HG03457 (cell line): ENCODE results near the gene SLC6A11.

ENCODE experiments used
- ATAC-seq: cut with Tn5 transposase; IDR thresholded peaks from one replicate; pipeline ENCODE4 v1.9.1; 2021; ENCODE audit warnings: moderate number of reproducible peaks; ENCODE audit not compliant: unreplicated experiment

SLC6A11 gene

DNA sequence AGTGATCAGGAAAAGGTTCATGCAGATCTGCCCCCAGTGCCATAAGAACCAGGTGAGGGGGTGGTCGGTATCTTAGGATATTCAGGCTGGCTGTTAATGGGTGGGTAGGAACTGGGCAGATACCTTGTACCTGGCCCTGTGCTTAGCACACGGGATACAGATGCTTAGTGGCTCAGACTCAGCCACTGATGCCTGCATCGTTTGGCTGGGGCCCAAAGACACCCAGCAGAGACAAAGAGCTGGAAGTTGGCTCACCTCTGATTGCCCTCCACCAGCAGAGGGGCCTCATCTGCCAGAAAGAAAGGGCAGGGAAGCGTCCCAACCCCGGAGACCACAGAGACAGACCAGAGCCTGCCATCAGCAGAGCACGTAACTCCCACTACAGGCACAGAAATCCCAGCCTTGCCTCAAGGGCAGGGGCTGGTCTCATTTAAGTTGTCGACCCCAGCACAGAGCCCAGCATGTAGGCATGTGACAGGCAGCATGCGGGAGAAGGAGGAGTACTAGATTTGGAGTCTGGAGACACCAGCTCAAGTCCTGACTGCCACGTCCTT lies 112.5 kb downstream of the SLC6A11 start:
- no peak for ATAC-seq

DNA sequence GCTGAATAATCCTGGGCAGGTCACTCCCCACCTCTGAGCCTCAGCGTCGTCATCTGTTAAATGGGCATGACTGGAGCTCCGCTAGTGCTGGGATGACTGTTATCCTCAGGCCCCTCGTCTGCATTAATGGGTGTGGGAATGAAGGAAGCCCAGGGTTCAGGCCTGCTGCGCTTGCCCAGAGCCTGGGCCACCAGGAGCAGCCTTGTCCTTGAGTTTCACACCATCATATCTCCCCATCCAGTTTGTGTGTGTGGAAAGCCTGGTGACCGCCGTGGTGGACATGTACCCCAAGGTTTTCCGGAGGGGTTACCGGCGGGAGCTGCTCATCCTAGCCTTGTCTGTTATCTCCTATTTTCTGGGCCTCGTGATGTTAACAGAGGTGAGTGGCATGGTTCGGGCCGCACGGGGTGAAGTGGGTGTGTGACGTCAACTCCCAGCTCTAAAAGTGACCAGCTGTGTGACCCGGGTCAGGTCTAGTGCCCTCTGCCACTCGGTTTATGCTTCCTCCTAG lies 113.0 kb downstream of the SLC6A11 start:
- no peak for ATAC-seq

DNA sequence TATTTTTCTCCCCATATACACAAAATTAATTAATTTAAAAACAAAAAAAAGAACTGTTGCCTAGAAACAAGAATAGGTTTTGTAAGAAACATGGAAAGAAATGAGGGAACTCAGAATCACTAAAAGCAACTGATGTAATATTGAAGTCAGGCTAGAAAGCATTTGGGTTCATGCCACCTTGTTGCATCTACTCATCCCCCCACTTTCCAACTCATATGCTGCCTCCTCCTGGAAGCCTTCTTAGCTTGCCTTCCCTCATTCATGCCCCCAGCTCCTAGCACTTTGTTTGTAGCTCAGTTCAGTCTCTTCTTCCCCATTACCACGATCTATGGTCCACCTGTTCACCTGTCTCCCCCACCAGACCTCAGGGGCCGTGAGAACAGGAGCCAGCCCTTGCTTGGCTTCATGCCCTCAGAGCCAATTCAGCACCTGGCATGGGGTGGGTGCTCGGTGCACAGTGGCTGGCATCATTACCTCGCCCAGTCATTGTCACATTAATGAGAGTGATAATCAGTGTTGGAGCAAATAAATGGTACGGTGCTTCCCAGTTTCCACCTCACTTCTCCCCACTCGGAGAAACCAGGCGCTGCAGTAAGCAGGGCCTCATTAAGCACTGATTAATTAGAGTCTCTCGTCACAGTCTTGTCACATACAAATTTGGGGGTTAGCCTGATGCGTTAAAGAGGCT lies 114.1 kb downstream of the SLC6A11 start:
- ATAC-seq, result no peak

DNA sequence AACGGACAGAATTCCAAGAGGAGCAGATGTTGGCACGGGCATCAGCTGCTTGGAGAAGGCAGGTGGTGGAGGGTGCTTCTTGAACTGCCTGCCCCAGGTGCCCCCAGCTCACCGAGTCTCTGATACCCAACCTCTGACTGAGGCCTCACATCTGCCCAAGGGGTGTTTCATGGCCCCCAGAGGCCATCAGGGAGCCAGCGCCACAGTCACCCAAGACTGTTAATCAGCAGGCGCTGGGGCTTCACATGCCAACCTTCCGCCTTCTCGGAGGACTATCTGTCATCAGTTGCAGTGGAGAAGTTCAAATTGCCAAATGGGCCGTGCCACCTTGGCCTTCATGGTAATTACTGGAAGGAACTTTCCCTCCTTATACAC lies 114.6 kb downstream of the SLC6A11 start:
- no peak for ATAC-seq

DNA sequence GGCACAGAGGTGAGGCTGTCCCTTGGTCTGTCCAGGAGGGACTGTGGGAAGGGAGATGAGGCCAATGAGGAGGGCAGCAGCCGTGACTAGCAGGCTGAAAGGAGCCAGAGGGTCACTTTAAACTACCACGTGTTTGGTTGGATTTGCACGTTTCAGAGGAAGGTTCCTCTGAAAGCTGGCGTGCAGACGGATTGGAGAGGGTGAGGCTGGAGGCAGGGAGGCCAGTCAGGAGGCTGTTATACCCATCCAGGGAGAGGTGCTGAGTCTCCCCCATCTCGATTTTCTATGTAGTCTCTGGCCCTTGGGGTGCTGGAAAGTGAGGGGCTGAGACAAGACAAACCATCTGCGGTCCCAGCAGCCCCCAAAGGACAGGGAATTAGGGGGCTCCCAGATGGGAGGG lies 116.6 kb downstream of the SLC6A11 start:
- no peak for ATAC-seq

DNA sequence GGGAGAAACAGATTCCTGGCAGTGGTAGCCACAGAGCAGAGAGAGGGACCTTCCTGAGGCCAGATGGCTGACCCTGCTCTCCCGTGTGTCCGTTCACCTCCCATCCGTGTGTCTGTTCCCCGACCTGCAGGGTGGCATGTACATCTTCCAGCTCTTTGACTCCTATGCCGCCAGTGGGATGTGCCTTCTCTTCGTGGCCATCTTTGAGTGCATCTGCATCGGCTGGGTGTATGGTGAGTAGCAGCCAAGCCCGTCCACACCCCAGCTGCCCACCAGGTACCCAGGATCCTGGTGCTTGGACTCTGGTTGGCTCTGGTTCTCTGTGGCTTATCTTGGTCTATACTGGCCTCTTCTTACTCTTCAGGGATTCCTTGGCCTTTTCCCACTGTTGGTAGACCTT lies 117.0 kb downstream of the SLC6A11 start:
- ATAC-seq, result no peak

DNA sequence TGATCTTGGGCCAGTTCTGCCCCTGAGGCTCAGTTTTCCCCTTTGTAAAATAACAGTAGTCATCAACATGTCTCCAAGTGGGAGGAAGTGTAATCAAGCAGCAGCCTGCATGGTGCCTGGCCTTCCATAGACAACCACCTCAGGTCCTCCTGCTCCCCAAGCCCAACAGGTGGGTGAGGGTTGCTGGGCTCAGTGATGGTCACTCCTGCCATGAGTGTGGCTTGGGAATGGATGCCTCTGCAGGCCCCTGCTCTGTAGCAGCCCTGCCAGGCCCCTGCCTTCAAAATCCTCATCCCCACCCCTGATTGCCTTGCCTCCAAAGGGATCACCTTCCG lies 117.4 kb downstream of the SLC6A11 start:
- no peak for ATAC-seq

DNA sequence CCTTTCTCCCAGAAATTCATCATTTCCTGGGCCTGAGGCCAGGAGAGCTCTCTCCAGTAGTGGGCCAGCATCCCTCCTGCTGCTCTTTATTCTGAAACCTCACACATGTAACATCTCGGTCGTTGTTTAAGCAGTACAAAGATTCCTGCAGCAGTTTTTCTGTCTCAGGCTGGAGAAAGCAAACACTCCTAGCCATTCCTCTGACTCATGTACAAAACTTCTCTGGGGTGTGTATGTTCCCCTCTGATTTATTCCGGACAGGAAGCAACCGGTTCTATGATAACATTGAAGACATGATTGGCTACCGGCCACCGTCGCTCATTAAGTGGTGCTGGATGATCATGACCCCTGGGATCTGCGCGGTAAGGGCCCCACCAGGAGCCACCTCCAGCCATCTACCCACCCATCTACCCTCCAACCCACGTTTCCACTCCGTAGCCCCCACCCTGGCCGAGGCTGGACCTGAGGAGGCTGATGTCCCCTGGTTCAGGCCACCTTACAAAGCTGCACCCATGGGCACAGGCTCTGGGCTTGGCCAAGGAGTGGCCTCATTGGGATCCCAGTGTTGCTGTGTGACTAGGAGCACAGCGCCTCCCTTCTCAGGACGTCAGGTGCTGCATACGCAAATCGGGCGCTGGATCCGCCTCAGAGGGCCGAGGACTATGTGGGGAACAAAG lies 117.9 kb downstream of the SLC6A11 start:
- ATAC-seq, result no peak

DNA sequence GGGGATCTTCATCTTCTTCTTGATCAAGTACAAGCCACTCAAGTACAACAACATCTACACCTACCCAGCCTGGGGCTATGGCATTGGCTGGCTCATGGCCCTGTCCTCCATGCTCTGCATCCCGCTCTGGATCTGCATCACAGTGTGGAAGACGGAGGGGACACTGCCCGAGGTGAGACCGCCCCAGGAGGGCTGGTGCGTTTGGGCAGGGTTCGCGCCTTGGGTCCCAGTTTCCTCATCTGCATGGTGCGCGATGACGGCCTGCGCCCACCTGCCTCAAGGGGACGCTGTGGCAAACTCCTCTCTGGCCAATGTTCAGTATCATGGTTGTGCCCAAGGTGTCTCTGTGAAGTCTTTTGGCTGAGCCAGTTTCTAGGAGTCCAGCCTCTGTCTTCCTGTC lies 119.0 kb downstream of the SLC6A11 start:
- no peak for ATAC-seq

DNA sequence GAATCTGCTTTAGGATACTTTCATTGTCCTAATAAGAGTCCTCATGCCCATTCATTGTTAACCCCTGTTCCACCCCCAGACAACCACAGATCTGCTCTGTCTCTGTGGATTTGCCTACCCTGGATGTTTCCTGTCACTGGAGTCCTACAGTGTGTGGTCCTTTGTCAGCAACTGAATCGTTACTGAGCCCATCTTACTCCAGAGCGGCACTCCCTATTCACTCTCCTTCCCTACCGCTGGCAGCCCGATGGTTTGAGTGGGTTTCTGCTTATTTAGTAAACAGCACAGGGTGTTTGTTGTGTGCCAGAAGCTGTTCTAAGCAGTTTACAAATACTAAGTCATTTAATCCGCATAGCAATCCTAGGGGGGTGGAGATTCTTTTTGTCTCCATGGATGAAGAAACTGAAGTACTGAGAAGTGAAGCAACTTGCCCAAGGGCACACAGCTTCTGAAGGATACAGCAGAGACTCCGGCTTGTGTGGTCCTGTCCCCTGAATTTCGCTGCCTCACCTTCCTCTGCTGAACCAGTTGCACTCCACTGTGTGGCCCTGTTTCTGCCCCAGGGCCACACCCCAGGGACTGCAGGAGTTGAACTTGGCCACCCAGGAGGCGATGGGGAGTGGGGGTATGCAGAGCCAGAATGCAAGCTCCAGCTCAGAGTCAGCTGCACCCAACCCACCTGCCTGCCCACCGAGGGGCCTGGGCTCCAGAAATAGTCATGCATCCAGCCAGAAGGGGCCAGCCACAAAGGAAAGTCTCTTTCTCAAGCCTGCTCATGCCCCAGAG lies 120.0 kb downstream of the SLC6A11 start:
- ATAC-seq, result no peak

DNA sequence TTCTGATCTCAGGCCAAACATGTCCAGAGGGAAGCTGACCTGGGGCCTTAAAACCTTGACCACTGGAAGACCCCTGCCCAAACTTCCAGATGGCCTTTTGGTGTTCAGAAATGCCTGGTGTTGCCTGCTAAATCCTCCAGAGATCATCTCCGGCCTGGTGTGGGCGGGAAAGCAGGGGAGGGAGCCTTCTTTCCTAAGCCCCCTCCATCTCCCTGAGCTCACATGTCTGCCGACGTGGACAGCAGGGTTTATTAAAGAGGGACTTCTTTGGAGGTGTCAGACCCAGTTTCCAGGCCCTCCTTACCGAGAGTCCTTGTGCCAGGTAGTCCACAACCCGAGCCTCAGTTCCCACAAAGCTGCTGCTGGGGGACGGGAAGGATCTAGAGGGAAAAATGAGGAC lies 120.7 kb downstream of the SLC6A11 start:
- no peak for ATAC-seq

DNA sequence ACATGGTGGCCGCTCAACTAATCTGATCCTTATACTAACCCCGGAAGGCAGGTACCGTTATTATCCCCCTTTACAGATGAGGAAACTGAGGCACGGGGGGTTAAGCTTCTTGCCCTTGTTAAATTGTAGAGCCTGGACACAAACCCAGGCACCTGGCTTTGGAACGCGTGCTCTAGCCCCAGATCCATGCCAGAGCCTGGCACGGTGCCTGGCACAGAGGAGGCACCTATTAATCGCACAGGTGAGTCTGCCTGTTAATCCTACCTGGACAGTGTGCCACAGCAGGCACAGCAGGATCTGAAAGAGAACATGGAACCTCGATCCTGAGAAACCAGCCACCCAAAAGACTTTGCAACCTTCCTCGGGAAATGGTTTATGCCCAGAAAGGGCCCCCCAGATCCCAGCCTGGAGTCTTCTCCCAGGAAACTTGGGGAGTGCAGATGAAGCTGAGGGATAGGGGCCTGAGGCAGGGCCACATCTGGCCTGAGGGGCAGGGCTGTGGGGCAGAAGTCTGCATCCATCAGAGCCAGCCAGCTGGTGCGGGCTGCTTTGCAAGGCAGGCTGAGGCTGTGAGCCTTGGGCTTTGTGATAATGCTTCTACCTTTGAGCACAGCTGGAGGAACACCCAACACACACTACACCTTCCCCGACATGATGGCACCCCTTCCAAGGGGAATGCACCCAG lies 121.3 kb downstream of the SLC6A11 start:
- ATAC-seq, result no peak

DNA sequence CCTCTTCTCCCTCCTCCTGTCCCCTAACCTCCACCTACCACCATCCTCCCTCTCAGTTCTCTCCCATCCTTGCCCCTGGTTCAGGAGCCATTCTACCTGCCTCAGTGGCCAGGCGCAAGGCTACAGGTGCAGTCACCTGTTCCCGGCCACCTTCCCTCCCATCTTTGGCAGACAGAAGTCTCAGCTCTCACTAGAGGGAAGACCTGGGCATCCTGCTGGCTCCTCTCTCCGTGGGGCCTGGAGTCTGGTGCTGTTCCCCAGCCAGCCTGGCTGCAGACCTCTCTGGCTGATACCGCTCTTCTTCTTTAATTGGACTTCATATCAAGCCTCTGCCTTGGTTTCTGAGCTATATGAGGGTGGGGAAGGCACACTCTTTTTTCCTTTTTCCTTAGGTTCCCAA lies 123.5 kb downstream of the SLC6A11 start:
- no peak for ATAC-seq

DNA sequence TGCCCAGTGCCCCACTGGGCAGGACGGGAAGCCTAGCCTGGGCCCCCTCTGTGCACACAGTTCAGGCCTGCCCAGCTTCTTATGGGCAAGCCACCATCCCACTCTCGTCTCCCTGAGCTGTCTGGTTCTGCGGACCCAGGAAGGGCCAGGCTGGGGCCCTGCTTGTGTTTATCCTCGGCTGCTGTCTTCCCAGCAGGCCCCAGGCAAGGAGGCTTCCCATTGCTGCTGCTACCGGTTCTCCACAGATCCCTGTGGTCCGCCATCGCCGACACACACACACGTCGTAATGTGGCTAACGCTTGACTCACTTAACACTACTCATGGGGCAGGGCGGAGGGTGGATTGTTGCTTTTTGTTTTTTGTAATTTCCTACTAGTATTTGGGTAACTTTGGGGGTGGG lies 124.1 kb downstream of the SLC6A11 start:
- no peak for ATAC-seq

DNA sequence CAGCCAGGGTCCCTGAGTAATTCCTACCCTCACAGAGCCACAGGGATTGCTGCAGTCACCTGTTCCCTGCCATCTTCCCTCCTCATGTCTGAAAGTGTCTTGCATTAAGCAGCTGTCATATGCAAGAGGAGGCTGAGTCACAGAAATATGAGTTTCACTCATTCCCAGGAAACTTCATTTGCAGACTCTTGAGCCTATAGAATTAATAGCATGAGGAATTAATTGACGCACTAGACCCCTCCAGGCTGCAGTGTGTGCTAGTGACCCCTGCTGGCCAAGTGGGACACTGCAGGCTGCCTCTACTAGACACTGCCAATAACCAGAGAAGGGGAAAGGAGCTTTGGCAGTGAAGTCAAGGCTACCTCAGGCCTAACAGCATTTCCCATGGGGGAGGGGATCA lies 125.9 kb downstream of the SLC6A11 start:
- no peak for ATAC-seq

DNA sequence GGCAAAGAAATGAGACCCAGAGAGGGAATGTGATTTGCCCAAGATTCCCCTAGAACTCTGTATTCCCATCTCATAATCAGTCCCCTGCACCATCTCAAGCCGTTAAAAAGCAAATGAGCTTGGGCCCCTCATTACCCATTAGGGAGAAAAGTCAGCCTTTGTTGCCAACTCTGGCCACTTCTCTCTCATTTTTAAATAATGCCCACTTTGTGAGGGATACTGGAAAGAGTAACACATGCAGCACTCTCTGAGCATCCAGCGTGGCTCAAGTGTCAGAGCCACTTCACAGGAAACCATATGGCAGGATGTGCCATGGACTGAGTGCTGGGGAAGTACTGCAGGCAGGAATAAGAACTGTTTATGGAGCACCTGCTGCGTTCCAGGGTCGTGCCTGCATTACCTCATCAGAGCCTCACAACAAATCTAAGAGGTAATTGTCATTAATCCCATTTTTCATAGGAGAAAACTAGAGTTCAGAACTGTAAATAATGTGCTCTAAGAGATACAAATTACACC lies 126.7 kb downstream of the SLC6A11 start:
- ATAC-seq, result no peak

DNA sequence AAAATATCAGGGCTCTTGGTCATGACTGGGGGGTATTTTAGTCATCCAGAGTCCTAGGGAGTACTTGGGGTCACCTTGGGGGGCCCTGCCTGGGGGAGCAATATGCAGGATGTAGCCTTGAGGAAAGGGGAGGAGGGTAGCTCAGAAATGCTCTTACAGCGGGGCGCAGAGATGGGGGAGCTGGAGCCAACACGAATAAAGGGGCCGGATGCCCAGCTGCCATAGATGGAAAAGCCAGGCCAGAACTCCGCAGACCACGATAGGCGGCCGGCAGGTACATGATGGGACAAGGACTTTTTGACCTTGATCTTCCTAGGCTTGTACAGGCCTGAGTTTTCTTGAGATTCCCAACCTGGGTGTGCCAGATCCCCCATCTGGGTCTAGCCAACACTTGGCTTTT lies 128.8 kb downstream of the SLC6A11 start:
- ATAC-seq, result no peak

DNA sequence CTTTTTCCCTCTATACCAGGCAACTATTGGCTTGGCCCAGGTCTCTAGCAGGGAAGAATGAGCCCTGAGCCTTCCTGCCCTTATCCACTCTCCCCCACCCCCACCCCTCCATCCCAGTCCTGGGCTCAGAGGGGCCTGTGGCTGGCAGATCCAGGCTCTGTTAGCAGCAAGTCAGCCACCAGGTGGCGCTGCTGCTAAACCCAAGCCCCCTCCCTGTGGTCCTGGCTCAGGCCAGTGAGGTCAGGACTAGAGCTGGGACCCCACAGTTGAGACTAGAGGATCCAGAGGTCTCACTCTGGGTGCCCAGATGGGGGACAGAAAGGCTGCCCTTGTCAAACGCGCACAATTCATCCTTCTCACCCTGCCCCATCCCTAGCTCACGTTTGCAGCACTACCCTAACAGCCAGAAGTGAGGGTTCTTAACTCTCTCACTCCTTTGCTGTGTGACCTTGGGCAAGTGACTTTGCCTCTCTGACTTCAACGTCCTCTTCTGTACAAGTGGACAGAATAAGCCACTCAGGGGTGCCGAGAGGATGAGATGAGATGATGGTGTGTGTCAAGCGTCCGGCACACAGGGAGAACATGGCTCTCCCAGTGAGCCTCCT lies 129.8 kb downstream of the SLC6A11 start:
- ATAC-seq, result no peak

DNA sequence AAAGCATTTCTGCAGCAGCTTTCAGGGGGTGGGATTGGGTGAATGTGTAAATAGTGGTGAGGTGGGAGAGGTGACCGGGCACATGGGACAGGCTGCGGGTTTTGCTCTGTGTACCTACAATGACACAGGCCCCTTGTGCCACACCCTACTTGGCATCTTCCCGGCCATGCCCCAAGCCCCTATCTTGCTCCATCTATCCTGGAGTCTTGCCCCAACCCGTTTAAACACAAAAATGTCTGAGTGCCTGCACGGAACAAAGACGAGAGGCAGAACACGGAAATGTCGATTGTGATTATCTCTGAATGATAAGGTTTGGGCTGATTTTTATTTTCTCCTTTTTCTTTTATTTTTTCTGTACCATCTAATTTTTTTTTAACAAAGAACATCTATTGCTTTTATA lies 130.5 kb downstream of the SLC6A11 start:
- ATAC-seq, result no peak

DNA sequence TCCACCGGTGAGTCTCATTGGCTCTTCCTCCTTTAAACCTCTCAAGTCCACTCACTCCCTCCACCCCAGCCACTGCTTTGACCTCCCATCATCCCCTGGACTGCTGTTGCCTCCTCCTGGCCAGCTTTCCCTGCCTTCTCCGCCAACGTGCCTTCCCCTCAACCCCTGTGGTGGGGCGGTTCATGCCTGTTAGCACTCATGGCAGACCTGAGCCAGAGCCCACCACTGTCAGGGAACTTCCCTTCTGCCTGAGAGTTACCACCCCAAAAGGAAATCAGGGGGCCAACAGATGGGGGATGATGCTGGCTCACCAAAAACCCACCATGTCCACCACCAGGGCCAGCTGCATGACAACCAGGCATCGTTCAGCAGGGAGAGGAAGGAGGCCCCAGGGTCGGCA lies 132.3 kb downstream of the SLC6A11 start:
- no peak for ATAC-seq

DNA sequence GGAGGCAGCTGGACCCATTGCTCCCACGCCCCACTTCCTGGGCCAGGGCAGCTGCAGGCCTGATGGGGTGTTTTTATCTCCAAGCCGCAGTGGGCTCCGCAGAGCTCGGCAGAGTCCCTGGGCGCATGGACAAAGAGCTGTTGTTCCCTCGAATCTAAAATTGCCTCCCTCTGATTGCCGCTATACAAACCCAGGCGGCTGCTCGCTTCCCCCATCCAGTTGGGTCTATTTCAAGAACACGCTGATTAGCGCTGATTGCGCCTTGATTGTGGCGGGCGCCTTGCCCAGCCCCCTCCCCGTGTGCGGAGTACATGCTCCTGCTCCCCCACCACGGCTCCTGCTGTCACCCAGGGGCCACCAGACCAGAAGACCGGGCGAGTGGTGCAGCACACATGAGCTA lies 133.2 kb downstream of the SLC6A11 start:
- no peak for ATAC-seq
